ENCODE results near the gene UVSSA. TPM values are rescaled to one million over a fixed set of nuclear protein-coding genes. Genes with fewer than 3 reads are reported as not detected.
"Not testable (repeated sequence)": the region's sequence is repeated elsewhere in the genome, so short reads cannot be mapped to it uniquely, and the experiment has no call there.

Gene UVSSA
- polyA plus RNA-seq, 1 donor from 2014 or later = 13.3 TPM

- TF ChIP-seq SMC3 (conservative IDR thresholded peaks at IDR 0.05; ENCODE audit: poor library complexity) (no peak), CTCF (IDR thresholded peaks at IDR 0.05; ENCODE audit: poor library complexity, severe bottlenecking) (no peak), MXI1 (conservative IDR thresholded peaks at IDR 0.05; ENCODE audit: poor library complexity, severe bottlenecking) (no peak), EZH2 (IDR thresholded peaks at IDR 0.05; ENCODE audit: borderline replicate concordance, insufficient read depth, low read length, poor library complexity, severe bottlenecking) (no peak), REST (IDR thresholded peaks at IDR 0.05; ENCODE audit: borderline replicate concordance) (no peak), POLR2AphosphoS5 (IDR thresholded peaks at IDR 0.05) (no peak), RAD21 (conservative IDR thresholded peaks at IDR 0.05) (no peak), EP300 (conservative IDR thresholded peaks at IDR 0.05; ENCODE audit: poor library complexity, severe bottlenecking) (no peak), TAF1 (IDR thresholded peaks at IDR 0.05; ENCODE audit: low read depth) (no peak)
- no peak overlapping the region for H3K27ac ChIP-seq (ENCODE audit: low read length)
- no peak overlapping the region for H2AFZ ChIP-seq (ENCODE audit: low read depth, low read length)
- H3F3A ChIP-seq (ENCODE audit: insufficient read depth, low read length, poor library complexity, severe bottlenecking) = no peaks in the 10 kb centered on the region
- H3K9me2 ChIP-seq (ENCODE audit: insufficient read depth, low read length) = no peaks in the 10 kb centered on the region
- no peaks in the 10 kb centered on the region for H3K27me3 ChIP-seq (ENCODE audit: insufficient read depth, low read depth, low read length)
- no peaks in the 10 kb centered on the region for H3K36me3 ChIP-seq (ENCODE audit: insufficient read depth, low read length)
- no peaks in the 10 kb centered on the region for H3K79me2 ChIP-seq (replicated peaks; ENCODE audit: insufficient read depth, low read length)
- H3K9me3 ChIP-seq (ENCODE audit: low read length) = peaks cover 12% of the 10 kb centered on the region
- H3K9ac ChIP-seq (ENCODE audit: low read length) = no peak overlapping the region
- H3K4me2 ChIP-seq (ENCODE audit: low read length) = no peak overlapping the region
- H4K20me1 ChIP-seq (ENCODE audit: insufficient read depth) = no peaks in the 10 kb centered on the region
- H3K4me3 ChIP-seq (ENCODE audit: low read length) = no peak overlapping the region
Measured at GRCh38 chr4:1385373-1386340, 38.6 kb downstream of the UVSSA start.

GRCh38 chr4:1393363-1393762 is 46.4 kb downstream of the UVSSA start:
- not testable (repeated sequence) for H3K9ac ChIP-seq (ENCODE audit: low read length); H3K9me2 ChIP-seq (ENCODE audit: insufficient read depth, low read length); H3K4me3 ChIP-seq (ENCODE audit: low read length); H2AFZ ChIP-seq (ENCODE audit: low read depth, low read length); H3K36me3 ChIP-seq (ENCODE audit: insufficient read depth, low read length); H3K4me2 ChIP-seq (ENCODE audit: low read length); H3K79me2 ChIP-seq (replicated peaks; ENCODE audit: insufficient read depth, low read length); H3K27me3 ChIP-seq (ENCODE audit: insufficient read depth, low read depth, low read length); H3K27ac ChIP-seq (ENCODE audit: low read length); H4K20me1 ChIP-seq (ENCODE audit: insufficient read depth); H3F3A ChIP-seq (ENCODE audit: insufficient read depth, low read length, poor library complexity, severe bottlenecking)
- peaks cover 30% of the 10 kb centered on the region for H3K9me3 ChIP-seq (ENCODE audit: low read length)

Measured in neural cell (in vitro differentiated cells).